Thoracic aorta (tissue), 2 donors: ENCODE results near the gene SF1. TPM values are rescaled to one million over a fixed set of nuclear protein-coding genes. Genes with fewer than 3 reads are reported as not detected.

ENCODE experiments used
- ATAC-seq: fragments of 150-250 bp; one replicate; pipeline ENCODE4 v1.8.0; 2017; ENCODE audit warnings: low read depth; ENCODE audit not compliant: insufficient number of reproducible peaks, low FRiP score
- DNase-seq: peaks from one replicate; pipeline ENCODE4 v3.0.0-alpha.2; 2020; ENCODE audit warnings: low spot score
- H3K27ac ChIP-seq, 2 donors: fragments of 200-600 bp; sonication (generic); 1 replicate in 1 of 2; 2 replicates in 1 of 2; pipeline ENCODE4 v1.5.1; 2016; ENCODE audit warnings: mild to moderate bottlenecking in 2 of 2, moderate library complexity in 2 of 2
- H3K27me3 ChIP-seq: fragments of 200-600 bp; sonication (generic); replicated peaks from 2 replicates; pipeline ENCODE4 v1.6.0; 2016; ENCODE audit warnings: mild to moderate bottlenecking; ENCODE audit not compliant: insufficient read depth
- H3K36me3 ChIP-seq: fragments of 200-600 bp; sonication (generic); one replicate; pipeline ENCODE4 v1.5.1; 2016
- H3K4me1 ChIP-seq, 2 donors: fragments of 200-600 bp; sonication (generic); 1 replicate in 1 of 2; 2 replicates in 1 of 2; pipeline versions ENCODE4 v1.5.1 to v1.6.0; 2016; ENCODE audit warnings: low read depth in 2 of 2, mild to moderate bottlenecking in 1 of 2; ENCODE audit not compliant: control insufficient read depth in 1 of 2
- H3K4me3 ChIP-seq: fragments of 200-600 bp; sonication (generic); 2 replicates; pipeline ENCODE4 v1.5.1; 2016; ENCODE audit warnings: mild to moderate bottlenecking
- H3K9me3 ChIP-seq: fragments of 200-600 bp; sonication (generic); 2 replicates; pipeline ENCODE4 v1.5.1; 2016
- CTCF ChIP-seq: fragments of 200-600 bp; sonication (generic); IDR thresholded peaks from one replicate; pipeline ENCODE4 v1.5.1; 2019; ENCODE audit warnings: antibody characterized with exemption
- total RNA-seq, 2 donors: library from RNA; depleted of rRNA; stranded (reverse); fragments of >200 nt; gene quantifications; one replicate each; pipeline versions ENCODE4 v1.1.0 to v1.2.3, GENCODE V29; 2016

SF1 gene
- total RNA-seq, 2 donors from 2014 or later = 250 to 512 TPM

- Histone ChIP-seq H3K36me3 (peaks cover 78% of the 10 kb centered on the region), H3K4me1 (peaks cover 12 to 51% of the 10 kb centered on the region in 2 donors)
- no peak for DNase-seq
Observed at GRCh38 chr11:64765851-64766665, 12.3 kb downstream of the SF1 start.

GRCh38 chr11:64765291-64765850 lies 13.0 kb downstream of the SF1 start:
- H3K36me3 ChIP-seq = peaks cover 72% of the 10 kb centered on the region
- no peak for TF ChIP-seq CTCF

More at GRCh38 chr11:64765851-64766665, 12.3 kb downstream of the SF1 start:
- H3K27me3 ChIP-seq = no peaks in the 10 kb centered on the region
- no peak for ATAC-seq
- TF ChIP-seq CTCF = no peak
- H3K4me3 ChIP-seq = no peak overlapping the region
- H3K27ac ChIP-seq = no peak overlapping the region
- no peaks in the 10 kb centered on the region for H3K9me3 ChIP-seq

GRCh38 chr11:64764753-64765152 lies 13.6 kb downstream of the SF1 start:
- no peaks in the 10 kb centered on the region for H3K27me3 ChIP-seq
- no peak for ATAC-seq
- no peak for TF ChIP-seq CTCF
- peak overlapping the region; percentile 68 to 83 for H3K27ac ChIP-seq
- no peak overlapping the region for H3K4me3 ChIP-seq
- H3K36me3 ChIP-seq = peaks cover 65% of the 10 kb centered on the region
- DNase-seq = no peak
- H3K9me3 ChIP-seq = no peaks in the 10 kb centered on the region
- H3K4me1 ChIP-seq = peaks cover 23 to 63% of the 10 kb centered on the region in 2 donors

More at GRCh38 chr11:64765291-64765850, 13.0 kb downstream of the SF1 start:
- Histone ChIP-seq H3K9me3 (no peaks in the 10 kb centered on the region), H3K4me1 (peaks cover 19 to 58% of the 10 kb centered on the region in 2 donors), H3K27ac (peak overlapping the region in 1 of 2 donors; percentile 42), H3K27me3 (no peaks in the 10 kb centered on the region), H3K4me3 (no peak overlapping the region)
- DNase-seq = no peak
- no peak for ATAC-seq

- no peak for DNase-seq
- H3K36me3 ChIP-seq = peaks cover 59% of the 10 kb centered on the region
- no peak overlapping the region for H3K4me3 ChIP-seq
- no peaks in the 10 kb centered on the region for H3K9me3 ChIP-seq
- H3K4me1 ChIP-seq = peaks cover 26 to 68% of the 10 kb centered on the region in 2 donors
- ATAC-seq = no peak
- H3K27me3 ChIP-seq = no peaks in the 10 kb centered on the region
- H3K27ac ChIP-seq = peak overlapping the region; percentile 68 to 83
- TF ChIP-seq CTCF = no peak
Observed at GRCh38 chr11:64764040-64764611, 14.2 kb downstream of the SF1 start.

GRCh38 chr11:64763526-64764039 lies 14.8 kb downstream of the SF1 start:
- peak overlapping the region; percentile 68 to 83 for H3K27ac ChIP-seq
- peaks cover 26 to 73% of the 10 kb centered on the region in 2 donors for H3K4me1 ChIP-seq
- no peaks in the 10 kb centered on the region for H3K9me3 ChIP-seq
- TF ChIP-seq CTCF = no peak
- H3K27me3 ChIP-seq = no peaks in the 10 kb centered on the region
- H3K36me3 ChIP-seq = peaks cover 54% of the 10 kb centered on the region
- ATAC-seq (no peak), DNase-seq (no peak)
- H3K4me3 ChIP-seq = no peak overlapping the region
